Neural crest cell (in vitro differentiated cells): ENCODE data around the gene PUSL1. TPM values are rescaled to one million over a fixed set of nuclear protein-coding genes. Genes with fewer than 3 reads are reported as not detected.

Experiments used
- DNase-seq: peaks from one replicate; pipeline ENCODE4 v3.0.0; 2021; ENCODE audit warnings: low read depth, mixed read lengths, low spot score
- H3K27ac Mint-ChIP-seq: one replicate; pipeline ENCODE4 v1.8.0; 2021; ENCODE audit warnings: mild to moderate bottlenecking, mixed read lengths; ENCODE audit not compliant: unreplicated experiment
- H3K27me3 Mint-ChIP-seq: 2 replicates; pipeline ENCODE4 v1.8.0; 2021; ENCODE audit warnings: low read depth, mild to moderate bottlenecking, mixed read lengths
- H3K36me3 Mint-ChIP-seq: 2 replicates; pipeline ENCODE4 v1.8.0; 2021; ENCODE audit warnings: low read depth, mild to moderate bottlenecking, mixed read lengths
- H3K4me1 Mint-ChIP-seq: 2 replicates; pipeline ENCODE4 v1.8.0; 2021; ENCODE audit warnings: mixed read lengths
- H3K4me3 Mint-ChIP-seq: one replicate; pipeline ENCODE4 v1.8.0; 2021; ENCODE audit warnings: mild to moderate bottlenecking, mixed read lengths
- H3K9me3 Mint-ChIP-seq: 2 replicates; pipeline ENCODE4 v1.8.0; 2021; ENCODE audit warnings: mixed read lengths
- total RNA-seq: library from RNA; stranded (reverse); gene quantifications from 2 replicates; pipeline ENCODE4 v1.2.1, GENCODE V29; 2021
- TF ChIP-seq, protein P1 (sequence below): fragments of 200-600 bp; sonication (generic); conservative IDR thresholded peaks from 2 replicates; pipeline ENCODE4 v1.5.0; 2021; ENCODE audit warnings: antibody characterized with exemption, mild to moderate bottlenecking

PUSL1 gene
- total RNA-seq, 1 donor from 2014 or later = 27.9 TPM

GRCh38 chr1:1347026-1347595 is 38.7 kb downstream of the PUSL1 start:
- Mint-ChIP-seq H3K9me3 (no peaks in the 10 kb centered on the region), H3K4me3 (peak overlapping the region; percentile 85), H3K36me3 (no peaks in the 10 kb centered on the region), H3K4me1 (peaks cover 14% of the 10 kb centered on the region), H3K27ac (no peak overlapping the region), H3K27me3 (peaks cover 3% of the 10 kb centered on the region)
- TF ChIP-seq, protein P1, sequence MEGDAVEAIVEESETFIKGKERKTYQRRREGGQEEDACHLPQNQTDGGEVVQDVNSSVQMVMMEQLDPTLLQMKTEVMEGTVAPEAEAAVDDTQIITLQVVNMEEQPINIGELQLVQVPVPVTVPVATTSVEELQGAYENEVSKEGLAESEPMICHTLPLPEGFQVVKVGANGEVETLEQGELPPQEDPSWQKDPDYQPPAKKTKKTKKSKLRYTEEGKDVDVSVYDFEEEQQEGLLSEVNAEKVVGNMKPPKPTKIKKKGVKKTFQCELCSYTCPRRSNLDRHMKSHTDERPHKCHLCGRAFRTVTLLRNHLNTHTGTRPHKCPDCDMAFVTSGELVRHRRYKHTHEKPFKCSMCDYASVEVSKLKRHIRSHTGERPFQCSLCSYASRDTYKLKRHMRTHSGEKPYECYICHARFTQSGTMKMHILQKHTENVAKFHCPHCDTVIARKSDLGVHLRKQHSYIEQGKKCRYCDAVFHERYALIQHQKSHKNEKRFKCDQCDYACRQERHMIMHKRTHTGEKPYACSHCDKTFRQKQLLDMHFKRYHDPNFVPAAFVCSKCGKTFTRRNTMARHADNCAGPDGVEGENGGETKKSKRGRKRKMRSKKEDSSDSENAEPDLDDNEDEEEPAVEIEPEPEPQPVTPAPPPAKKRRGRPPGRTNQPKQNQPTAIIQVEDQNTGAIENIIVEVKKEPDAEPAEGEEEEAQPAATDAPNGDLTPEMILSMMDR = no peak
- no peak for DNase-seq

DNA sequence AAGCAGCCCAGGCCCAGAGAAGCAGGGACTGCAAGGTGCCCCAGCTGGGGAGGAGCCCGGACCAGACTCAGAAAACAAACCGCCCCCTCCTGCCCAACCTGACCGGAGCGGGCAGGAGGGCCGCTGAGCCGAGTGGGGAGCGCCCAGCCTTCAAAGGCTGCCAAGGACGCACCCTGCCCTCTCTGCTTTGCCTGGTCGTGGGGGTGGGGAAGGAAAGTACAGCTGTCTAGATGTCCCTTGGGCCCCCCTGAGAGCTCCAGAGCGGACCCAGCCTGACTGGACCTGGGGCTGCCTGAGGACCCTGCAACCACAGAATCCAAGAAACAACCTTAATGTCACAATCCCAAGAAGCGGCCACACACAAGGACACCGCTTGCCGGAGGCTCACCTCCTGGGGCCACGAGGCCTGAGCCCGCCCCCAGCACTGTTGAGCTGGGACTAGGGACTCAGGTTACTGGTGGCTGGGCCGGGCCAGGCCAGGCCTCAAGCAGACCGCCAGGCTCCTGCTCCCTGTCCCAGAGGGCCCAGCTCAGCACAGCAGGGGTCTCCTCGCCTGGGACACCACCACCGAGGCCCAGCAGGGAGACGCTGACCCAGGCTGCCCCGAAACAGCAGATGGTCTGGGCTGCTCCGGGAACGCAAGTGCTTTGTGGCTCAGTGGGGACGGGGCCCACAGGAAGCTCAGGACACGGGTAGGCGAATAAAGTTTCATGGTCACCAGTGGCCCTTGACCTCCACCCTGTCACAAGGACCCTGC is 39.4 kb downstream of the PUSL1 start:
- peaks cover 20% of the 10 kb centered on the region for H3K4me1 Mint-ChIP-seq
- H3K27me3 Mint-ChIP-seq = peaks cover 10% of the 10 kb centered on the region
- H3K36me3 Mint-ChIP-seq = no peaks in the 10 kb centered on the region
- H3K9me3 Mint-ChIP-seq = no peaks in the 10 kb centered on the region
- DNase-seq = no peak
- TF ChIP-seq, protein P1 = no peak
- no peak overlapping the region for H3K27ac Mint-ChIP-seq
- peak overlapping the region; percentile 85 for H3K4me3 Mint-ChIP-seq

GRCh38 chr1:1348420-1349255 is 40.2 kb downstream of the PUSL1 start:
- Mint-ChIP-seq H3K27me3 (peaks cover 18% of the 10 kb centered on the region), H3K4me3 (peak overlapping the region; percentile 85), H3K27ac (no peak overlapping the region), H3K4me1 (peaks cover 20% of the 10 kb centered on the region), H3K9me3 (no peaks in the 10 kb centered on the region), H3K36me3 (no peaks in the 10 kb centered on the region)
- DNase-seq = no peak
- TF ChIP-seq, protein P1 = no peak

DNA sequence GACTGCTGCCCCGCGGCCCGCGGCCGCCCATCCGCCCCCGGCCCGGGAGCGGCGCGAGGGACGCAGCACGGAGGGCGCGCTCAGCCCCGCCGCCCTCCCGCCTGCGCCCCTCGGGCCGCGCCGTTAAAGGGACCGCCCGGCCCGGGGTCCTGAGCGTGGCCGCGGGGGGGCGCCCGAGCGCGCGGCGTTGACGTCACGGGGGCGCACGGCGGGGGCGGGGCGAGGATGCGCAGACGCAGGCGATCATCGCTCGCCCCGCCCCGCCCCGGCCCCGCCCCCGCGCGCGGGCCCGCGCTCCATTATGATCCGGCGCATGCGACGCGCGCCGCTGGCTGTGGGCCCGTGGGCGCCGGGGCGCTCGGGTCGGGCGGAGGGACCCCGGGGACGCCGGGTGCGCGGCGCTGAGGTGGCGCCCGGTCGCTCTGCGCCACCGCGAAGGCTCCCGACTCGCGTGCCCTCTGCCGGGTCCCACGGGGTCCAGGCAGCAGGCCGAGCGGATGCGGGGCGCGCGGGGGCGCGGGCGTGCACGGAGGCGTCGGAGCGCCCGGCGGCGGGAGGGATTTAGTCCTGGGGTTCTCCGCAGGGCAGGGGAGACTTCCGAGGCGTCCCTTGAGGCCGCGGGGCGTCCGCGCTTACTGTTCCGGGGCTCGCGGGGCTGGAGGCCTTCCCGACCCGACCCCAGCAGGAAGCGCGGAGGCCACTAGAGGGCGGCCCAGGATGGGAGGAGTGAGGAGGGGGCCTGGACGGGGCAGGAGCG is 41.0 kb downstream of the PUSL1 start, which contains the start of gene DVL1:
Gene DVL1 (minus strand): TSS at position 163 of the 757 bp plus-strand sequence. CDS start 353 bp downstream, outside the sequence.
- Mint-ChIP-seq H3K4me3 (peak within 1 kb of the TSS; percentile 85), H3K36me3 (no peaks in the 10 kb centered on the region), H3K4me1 (peaks cover 20% of the 10 kb centered on the region), H3K9me3 (no peaks in the 10 kb centered on the region), H3K27me3 (peaks cover 26% of the 10 kb centered on the region), H3K27ac (no peak within 1 kb of the TSS)
- DNase-seq = peak; percentile 74
- TF ChIP-seq, protein P1 = peak; percentile 60
